ENCODE data around the gene BDP1.
A peak's percentile ranks its signal among the peaks of the same experiment; 100 is the strongest.
"Not testable (repeated sequence)": the region's sequence is repeated elsewhere in the genome, so short reads cannot be mapped to it uniquely, and the experiment has no call there.

Gene BDP1, protein sequence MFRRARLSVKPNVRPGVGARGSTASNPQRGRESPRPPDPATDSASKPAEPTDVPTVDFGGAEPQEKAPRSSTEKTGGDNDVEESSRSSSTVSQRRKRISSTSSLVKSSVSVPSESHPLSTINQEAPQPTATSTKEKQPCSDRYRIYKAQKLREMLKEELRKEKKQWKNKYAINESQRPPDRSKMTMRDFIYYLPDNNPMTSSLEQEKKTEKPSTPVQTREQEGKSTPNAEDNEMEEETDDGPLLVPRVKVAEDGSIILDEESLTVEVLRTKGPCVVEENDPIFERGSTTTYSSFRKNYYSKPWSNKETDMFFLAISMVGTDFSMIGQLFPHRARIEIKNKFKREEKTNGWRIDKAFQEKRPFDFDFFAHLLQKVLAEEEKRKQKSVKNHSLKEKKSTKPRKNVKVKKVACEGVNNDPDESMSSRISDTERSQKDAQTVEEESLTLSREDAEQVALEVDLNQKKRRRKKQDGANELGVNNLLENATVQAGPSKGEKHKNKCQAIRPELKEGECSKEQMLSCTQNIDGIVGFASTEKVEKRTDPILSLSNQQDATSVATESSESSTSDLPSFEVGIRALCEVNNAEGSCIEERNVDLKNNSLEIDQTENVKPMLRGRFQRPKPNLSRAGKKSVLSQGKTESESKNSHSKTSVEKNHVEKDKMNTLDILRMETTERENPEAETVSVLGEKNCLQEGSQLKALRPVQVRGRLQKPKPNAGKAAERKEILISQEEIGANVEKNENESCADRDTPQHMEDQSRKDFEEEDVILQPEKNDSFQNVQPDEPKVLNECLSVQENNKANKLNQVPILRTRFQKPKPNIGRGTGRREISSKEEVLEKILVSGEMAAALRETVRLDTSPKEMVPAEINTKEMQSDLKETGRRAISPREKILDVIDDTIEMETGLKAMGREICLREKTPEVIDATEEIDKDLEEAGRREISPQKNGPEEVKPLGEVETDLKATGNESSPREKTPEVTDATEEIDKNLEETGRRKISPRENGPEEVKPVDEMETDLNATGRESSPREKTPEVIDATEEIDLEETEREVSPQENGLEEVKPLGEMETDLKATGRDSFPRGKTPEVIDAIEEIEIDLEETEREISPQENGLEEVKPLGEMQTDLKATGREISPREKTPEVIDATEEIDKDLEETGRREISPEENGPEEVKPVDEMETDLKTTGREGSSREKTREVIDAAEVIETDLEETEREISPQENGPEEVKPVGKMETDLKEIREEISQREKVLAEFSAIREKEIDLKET (N-terminal part only)

DNA sequence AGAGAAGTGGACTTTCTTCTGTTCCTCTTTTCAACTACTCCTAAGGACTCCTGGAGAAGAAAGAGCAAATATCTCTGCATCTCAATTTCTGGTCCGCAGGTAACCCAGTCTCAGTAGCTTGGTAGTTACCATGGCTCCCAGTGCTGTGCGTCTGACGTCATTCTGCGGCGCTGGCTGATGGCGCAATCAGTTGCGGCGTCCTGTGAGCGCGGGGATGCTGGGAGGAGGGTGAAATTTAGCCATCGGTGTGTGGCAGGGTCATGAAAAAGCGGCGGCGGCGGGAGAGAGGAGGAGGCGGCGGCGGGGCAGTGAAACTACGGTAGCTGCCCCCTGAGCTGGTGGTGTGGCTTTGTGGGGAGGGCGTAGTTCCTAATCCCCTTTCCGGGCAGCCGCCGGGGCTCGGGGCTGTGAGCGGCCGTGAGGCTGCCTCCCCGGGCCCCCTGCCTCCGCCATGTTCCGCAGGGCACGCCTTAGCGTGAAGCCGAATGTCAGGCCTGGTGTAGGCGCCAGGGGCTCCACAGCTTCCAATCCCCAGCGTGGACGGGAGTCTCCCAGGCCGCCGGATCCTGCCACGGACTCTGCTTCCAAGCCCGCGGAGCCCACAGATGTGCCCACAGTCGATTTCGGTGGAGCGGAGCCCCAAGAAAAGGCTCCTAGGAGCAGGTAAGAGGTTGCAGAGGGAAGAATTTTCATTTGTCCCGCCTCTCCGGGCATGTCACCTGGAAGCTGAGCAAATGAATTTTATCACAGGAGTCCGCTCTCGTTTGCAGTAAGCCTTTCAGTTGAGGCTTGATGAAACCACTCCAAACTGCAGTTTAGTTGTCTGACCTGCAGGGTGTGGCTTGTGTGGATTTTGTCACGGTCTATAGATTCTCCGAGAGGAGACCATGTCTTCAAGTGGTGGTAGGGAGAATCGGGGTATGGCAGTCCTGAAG, at the start of gene BDP1:
BDP1 (plus strand) TSS at position 225 of the 935 bp plus-strand sequence; CDS start at position 452, 227 bp downstream.
- H3K27ac Mint-ChIP-seq = peak within 1 kb of the TSS; percentile 99
- no peaks in the 10 kb centered on the region for H3K9me3 Mint-ChIP-seq
- H3K36me3 Mint-ChIP-seq (ENCODE audit: low read depth) = peaks cover 31% of the 10 kb centered on the region
- H3K27me3 Mint-ChIP-seq = peaks cover 8% of the 10 kb centered on the region
- peaks cover 27% of the 10 kb centered on the region for H3K4me1 Mint-ChIP-seq (ENCODE audit: low read depth)
- H3K4me3 Mint-ChIP-seq = peak within 1 kb of the TSS; percentile 99

DNA sequence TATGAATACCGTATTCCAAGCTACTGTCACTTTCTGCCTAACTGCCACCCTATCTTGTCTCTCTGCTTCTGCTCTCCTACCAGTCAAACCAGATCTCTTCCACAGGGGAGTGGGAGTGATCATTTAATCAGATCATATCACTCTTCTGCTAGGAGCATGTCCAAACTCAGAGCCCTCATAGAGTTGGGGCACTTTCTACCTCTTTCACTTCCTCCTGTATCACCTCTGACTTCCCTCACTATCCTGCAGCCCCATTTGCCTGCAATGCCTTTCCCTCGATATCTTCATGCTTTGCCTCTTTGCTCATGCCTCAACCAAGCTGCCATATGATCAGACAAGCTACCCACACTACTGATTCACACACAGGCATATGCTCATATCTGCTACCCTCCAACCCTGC, 45.4 kb upstream of the BDP1 start:
- not testable (repeated sequence) for H3K36me3 Mint-ChIP-seq (ENCODE audit: low read depth); H3K9me3 Mint-ChIP-seq; H3K4me1 Mint-ChIP-seq (ENCODE audit: low read depth); H3K4me3 Mint-ChIP-seq; H3K27ac Mint-ChIP-seq
- peaks cover 25% of the 10 kb centered on the region for H3K27me3 Mint-ChIP-seq

DNA sequence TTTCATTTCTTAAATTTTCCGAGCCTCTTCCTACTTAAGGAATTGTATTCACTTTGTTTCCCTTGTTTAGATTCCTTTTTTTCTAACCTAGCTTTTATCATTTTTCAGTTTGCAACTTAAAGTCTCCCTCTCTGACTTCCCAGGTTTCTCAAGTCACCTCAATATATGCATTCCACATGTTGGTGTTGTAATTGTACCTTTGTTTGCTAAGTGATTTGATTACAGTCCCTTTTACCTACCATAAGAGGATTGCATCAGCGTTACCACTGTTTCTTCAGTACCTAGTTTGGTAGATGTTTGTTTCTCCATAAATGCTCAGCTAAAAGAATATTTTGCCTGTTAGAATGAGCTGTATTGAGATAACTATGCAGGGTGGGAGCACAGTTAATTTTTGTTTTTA, 39.8 kb upstream of the BDP1 start:
- H3K27ac Mint-ChIP-seq; H3K4me3 Mint-ChIP-seq; H3K9me3 Mint-ChIP-seq; H3K36me3 Mint-ChIP-seq (ENCODE audit: low read depth); H3K4me1 Mint-ChIP-seq (ENCODE audit: low read depth): not testable (repeated sequence)
- H3K27me3 Mint-ChIP-seq = peaks cover 36% of the 10 kb centered on the region

DNA sequence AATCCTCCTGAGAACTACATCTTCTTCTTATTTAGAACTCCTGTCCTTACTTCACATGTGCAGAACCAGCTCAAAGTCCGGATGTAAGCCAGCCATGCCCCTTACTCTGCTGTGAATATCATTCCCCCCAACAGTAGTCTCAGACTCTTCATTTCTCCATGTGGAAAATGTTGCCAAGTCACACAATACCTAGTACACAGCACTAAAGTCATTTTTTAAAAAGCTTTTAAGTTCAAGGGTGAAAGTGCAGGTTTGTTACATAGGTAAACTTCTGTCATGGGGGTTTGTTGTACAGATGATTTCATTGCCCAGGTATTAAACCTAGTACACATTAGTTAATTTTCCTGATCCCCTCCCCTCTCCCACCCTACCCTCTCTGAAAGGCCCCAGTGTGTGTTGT, 37.4 kb upstream of the BDP1 start:
- not testable (repeated sequence) for H3K36me3 Mint-ChIP-seq (ENCODE audit: low read depth); H3K4me1 Mint-ChIP-seq (ENCODE audit: low read depth); H3K9me3 Mint-ChIP-seq; H3K4me3 Mint-ChIP-seq; H3K27ac Mint-ChIP-seq
- peaks cover 36% of the 10 kb centered on the region for H3K27me3 Mint-ChIP-seq

DNA sequence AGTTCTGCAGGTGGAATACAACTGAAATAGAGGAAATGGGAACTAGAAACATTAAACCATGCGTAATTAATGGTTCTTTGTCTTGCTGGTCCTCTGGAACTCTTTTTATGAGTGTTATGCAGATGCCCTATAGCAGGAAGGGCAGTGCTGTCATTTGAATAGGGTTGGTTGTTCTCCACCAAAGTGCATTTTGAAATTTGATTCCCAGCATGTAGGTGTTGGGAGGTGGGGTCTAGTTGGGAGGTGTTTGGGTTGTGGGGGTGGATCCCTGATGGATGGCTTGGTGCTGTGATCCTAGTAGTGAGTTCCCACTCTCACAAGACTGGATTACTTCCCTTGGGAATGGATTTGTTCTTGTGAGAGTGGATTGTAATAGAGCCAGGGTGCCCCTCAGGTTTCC, 34.2 kb upstream of the BDP1 start:
- H3K4me3 Mint-ChIP-seq; H3K27ac Mint-ChIP-seq; H3K4me1 Mint-ChIP-seq (ENCODE audit: low read depth); H3K36me3 Mint-ChIP-seq (ENCODE audit: low read depth); H3K9me3 Mint-ChIP-seq: not testable (repeated sequence)
- peaks cover 22% of the 10 kb centered on the region for H3K27me3 Mint-ChIP-seq

DNA sequence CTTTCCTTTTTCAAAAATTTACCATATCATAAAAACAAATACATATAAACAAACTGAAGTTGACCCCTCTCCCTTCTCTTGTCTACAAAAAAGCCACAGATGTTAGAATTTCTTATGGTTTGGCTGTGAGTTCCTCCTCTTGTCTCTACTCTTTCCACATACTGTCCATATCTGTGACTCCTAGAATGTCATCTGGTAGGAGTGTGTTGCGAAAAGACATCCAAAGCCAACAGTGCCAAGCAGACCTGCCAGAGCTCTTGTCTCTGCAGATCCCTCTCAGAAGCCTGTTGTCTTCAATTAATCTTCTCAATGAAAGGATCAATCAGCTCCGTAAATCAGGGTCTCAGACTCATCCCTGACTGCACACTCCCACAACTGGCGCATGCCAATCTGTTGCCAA, 31.6 kb upstream of the BDP1 start:
- H3K9me3 Mint-ChIP-seq; H3K27ac Mint-ChIP-seq; H3K4me3 Mint-ChIP-seq; H3K4me1 Mint-ChIP-seq (ENCODE audit: low read depth); H3K36me3 Mint-ChIP-seq (ENCODE audit: low read depth): not testable (repeated sequence)
- H3K27me3 Mint-ChIP-seq = peaks cover 17% of the 10 kb centered on the region

DNA sequence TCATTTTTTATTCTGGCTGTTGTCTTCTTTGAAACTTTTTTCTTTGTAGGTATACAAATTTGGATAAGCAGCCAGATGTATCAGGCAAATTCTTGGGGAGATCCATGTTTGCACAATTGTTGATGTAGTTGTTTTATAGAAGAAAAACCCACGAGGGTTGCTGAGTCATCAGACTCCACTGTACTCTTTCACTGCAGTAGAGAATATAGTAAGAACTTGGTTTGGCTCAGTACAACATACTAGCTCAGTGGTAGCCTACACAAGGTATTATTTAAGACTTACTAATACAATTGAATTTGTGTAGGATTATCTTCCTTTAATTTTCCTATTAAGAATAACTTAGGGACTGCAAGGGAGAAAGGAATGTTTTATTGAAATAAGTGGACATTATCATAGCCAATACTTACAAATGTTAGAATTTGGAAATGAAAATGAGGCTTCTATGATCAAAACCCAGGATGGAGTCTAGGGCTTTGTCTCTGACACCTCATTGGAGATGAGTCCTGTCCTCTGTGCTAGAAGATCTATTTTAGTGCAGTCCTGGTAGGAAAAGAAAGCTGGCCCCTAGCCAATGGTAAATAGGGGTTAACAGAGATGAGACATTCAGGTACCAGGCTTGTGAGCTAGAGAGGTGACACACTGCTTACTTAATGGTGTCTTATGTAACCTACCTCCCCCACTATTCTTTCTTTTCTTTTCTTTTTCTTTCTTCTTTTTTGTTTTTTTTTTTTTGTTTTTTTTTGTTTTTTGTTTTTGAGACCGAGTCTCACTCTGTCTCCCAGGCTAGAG, 28.6 kb upstream of the BDP1 start:
- not testable (repeated sequence) for H3K4me1 Mint-ChIP-seq (ENCODE audit: low read depth); H3K9me3 Mint-ChIP-seq; H3K27ac Mint-ChIP-seq; H3K4me3 Mint-ChIP-seq; H3K36me3 Mint-ChIP-seq (ENCODE audit: low read depth)
- H3K27me3 Mint-ChIP-seq = peaks cover 14% of the 10 kb centered on the region

DNA sequence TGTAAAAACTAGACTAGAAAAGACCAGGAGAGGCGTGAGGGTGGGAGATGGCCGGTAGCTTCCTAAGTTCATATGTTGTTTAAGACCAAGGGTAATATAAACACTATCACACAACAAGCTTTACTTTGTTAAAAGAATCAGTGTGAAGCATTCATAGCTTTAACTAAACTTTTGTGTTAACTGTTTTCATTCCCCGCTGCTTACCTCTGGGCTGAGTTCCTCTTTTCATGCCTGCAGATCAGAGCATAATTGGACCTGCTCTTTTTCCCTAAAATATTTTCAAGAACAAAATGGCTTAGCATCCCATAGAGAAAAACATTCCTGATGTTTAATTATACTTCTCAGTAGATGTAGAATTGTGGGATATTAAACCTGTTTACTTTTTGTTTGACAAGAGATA, 23.0 kb upstream of the BDP1 start:
- H3K4me1 Mint-ChIP-seq (ENCODE audit: low read depth); H3K27ac Mint-ChIP-seq; H3K4me3 Mint-ChIP-seq; H3K9me3 Mint-ChIP-seq; H3K36me3 Mint-ChIP-seq (ENCODE audit: low read depth): not testable (repeated sequence)
- H3K27me3 Mint-ChIP-seq = peaks cover 20% of the 10 kb centered on the region

DNA sequence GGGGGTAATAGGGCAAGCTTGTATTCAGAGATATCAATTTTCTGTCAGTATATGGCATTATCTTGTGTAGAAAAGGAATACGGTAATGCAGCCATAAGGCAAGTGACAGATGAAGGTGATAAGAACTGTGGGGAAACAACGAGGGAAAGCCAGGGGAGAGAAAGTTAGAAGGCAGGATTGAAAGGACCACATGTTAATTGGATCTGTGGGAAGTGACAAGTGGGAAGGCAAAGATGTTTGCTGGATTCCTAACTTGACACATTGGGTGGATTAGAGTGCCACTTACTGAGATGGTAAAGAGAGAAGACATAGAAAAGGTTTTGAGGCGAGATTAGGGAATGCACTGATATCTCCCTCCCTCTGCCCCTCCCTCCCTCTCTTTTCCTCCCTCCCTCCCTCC, 20.6 kb upstream of the BDP1 start:
- H3K27me3 Mint-ChIP-seq = peaks cover 20% of the 10 kb centered on the region
- H3K36me3 Mint-ChIP-seq (ENCODE audit: low read depth); H3K27ac Mint-ChIP-seq; H3K9me3 Mint-ChIP-seq; H3K4me1 Mint-ChIP-seq (ENCODE audit: low read depth); H3K4me3 Mint-ChIP-seq: not testable (repeated sequence)

DNA sequence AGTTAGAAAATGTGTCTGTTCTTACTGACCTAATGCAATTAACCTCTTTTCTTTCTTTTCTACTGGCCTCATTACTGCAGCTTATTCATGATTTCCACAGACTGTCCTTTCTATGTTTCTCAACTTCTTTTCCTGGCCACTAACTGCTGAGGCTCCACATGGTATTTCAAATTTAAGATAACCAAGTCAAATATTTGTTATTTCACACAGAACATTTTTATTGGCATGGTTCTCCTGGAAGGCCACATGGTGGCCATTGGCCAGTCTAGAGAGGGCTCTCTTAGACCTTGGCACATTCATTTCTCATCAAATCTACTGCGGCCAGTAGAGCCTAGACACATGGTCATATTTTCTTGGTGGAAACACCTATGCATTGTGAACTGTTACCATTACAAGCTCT, 13.9 kb upstream of the BDP1 start:
- H3K4me1 Mint-ChIP-seq (ENCODE audit: low read depth); H3K4me3 Mint-ChIP-seq; H3K9me3 Mint-ChIP-seq; H3K36me3 Mint-ChIP-seq (ENCODE audit: low read depth); H3K27ac Mint-ChIP-seq: not testable (repeated sequence)
- H3K27me3 Mint-ChIP-seq = peaks cover 41% of the 10 kb centered on the region

DNA sequence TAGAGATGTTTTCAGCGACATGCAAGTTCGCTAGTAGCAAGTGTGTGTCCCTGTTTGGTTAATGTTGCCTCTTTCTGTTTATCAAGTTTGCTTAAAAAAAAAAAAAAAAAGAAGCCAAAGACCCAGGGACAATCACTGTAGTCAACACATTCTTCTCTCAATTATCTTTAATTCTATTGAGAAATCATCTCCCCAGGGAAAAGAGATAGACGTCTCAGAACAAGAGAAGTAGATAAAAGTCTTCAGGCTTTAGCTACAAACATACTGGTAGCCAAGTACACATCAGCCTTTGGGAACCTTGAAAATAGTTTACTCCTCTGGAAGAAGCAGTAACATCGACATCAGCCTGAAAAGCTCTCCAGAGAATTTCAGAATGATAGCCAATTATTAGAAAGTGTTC, 11.6 kb upstream of the BDP1 start:
- not testable (repeated sequence) for H3K4me3 Mint-ChIP-seq; H3K9me3 Mint-ChIP-seq; H3K27ac Mint-ChIP-seq; H3K36me3 Mint-ChIP-seq (ENCODE audit: low read depth); H3K4me1 Mint-ChIP-seq (ENCODE audit: low read depth)
- H3K27me3 Mint-ChIP-seq = peaks cover 36% of the 10 kb centered on the region

DNA sequence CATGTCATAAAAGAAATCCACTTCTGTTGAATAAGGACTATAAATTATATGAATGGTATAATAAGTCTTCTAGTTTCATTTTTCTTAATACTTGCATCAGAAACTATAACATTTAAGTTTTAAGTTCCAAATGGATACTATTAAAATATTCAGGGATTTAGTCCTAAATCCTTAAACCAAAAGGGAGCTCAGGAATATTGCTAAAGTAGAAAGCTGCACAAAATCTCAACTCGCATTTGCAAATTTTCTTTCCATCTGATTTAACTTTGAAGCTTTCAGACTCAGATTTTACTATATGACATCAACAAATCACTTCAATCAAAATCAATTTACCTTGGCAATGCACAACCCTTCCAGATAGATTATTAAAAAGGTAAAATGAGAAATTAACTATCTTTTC, 10.4 kb upstream of the BDP1 start:
- H3K4me1 Mint-ChIP-seq (ENCODE audit: low read depth); H3K4me3 Mint-ChIP-seq; H3K9me3 Mint-ChIP-seq; H3K27ac Mint-ChIP-seq; H3K36me3 Mint-ChIP-seq (ENCODE audit: low read depth): not testable (repeated sequence)
- peaks cover 40% of the 10 kb centered on the region for H3K27me3 Mint-ChIP-seq

DNA sequence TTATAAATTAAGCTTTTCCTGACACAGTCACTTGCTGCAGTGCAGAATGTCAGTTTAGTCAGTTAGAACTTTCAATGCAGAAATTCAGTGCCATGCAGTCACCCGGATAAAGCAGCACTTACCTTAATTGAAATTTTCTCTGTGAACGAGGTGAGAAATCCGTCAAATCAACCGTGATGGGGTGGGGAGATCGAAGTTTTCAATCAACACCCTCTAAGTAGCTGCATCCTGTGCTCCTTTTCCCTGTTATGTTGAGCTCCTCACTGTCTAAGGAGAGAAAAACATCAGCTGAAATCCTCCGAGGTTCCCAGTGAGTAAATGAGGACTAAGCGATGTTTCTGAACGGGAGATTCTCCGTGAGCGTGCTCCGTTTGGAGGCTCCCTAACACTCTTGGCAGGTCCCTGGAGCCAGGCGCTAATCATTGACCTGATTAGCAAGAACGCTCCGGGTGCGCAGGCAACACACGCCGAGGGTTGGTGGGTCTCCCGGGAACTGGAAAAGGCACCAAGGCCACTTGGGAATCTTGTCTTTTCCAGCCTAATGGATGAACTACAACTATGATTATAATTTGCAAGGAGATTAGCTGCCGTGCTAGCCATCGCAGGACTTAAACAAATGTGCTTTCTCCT, 9.8 kb upstream of the BDP1 start:
- H3K27me3 Mint-ChIP-seq = peaks cover 39% of the 10 kb centered on the region
- H3K4me1 Mint-ChIP-seq (ENCODE audit: low read depth); H3K4me3 Mint-ChIP-seq; H3K36me3 Mint-ChIP-seq (ENCODE audit: low read depth); H3K9me3 Mint-ChIP-seq; H3K27ac Mint-ChIP-seq: not testable (repeated sequence)

Measured in stimulated activated naive CD8-positive, alpha-beta T cell treated with anti-CD3 and anti-CD28 coated beads, Interleukin-15, Interleukin-2, amounts not matched to agents 100 ng/mL and 50 ng/mL, for 24 hours (primary cell).